ENCODE data around the gene INTS1.
"Not testable (repeated sequence)": the region's sequence is repeated elsewhere in the genome, so short reads cannot be mapped to it uniquely, and the experiment has no call there.

Gene INTS1

GRCh38 chr7:1531263-1531978 is 27.2 kb upstream of the INTS1 start:
- DNase-seq: no peak

- DNase-seq: no peak
Observed at GRCh38 chr7:1530946-1531262, 26.7 kb upstream of the INTS1 start.

GRCh38 chr7:1529383-1530116 is 25.4 kb upstream of the INTS1 start:
- no peak for DNase-seq

GRCh38 chr7:1526271-1526754 is 22.1 kb upstream of the INTS1 start:
- no peak for DNase-seq

- DNase-seq: no peak
Observed at GRCh38 chr7:1525409-1525808, 21.2 kb upstream of the INTS1 start.

GRCh38 chr7:1523844-1524243 is 19.7 kb upstream of the INTS1 start:
- DNase-seq: no peak

GRCh38 chr7:1523208-1523607 is 19.0 kb upstream of the INTS1 start:
- DNase-seq: no peak

GRCh38 chr7:1521456-1521855 is 17.3 kb upstream of the INTS1 start:
- DNase-seq: no peak

- no peak for DNase-seq
Observed at GRCh38 chr7:1520539-1521234, 16.5 kb upstream of the INTS1 start.

GRCh38 chr7:1519322-1519922 is 15.2 kb upstream of the INTS1 start:
- DNase-seq: not testable (repeated sequence)

GRCh38 chr7:1516586-1517251 is 12.5 kb upstream of the INTS1 start:
- no peak for DNase-seq

GRCh38 chr7:1515509-1515967 is 11.3 kb upstream of the INTS1 start:
- not testable (repeated sequence) for DNase-seq

- no peak for DNase-seq
Observed at GRCh38 chr7:1514995-1515401, 10.8 kb upstream of the INTS1 start.

GRCh38 chr7:1514407-1514806 is 10.2 kb upstream of the INTS1 start:
- DNase-seq: no peak

- no peak for DNase-seq
Observed at GRCh38 chr7:1513657-1514095, 9.5 kb upstream of the INTS1 start.

GRCh38 chr7:1512781-1513656 is 8.8 kb upstream of the INTS1 start:
- DNase-seq: no peak

GRCh38 chr7:1511444-1512422 is 7.5 kb upstream of the INTS1 start:
- DNase-seq: no peak

- no peak for DNase-seq
Observed at GRCh38 chr7:1510780-1511154, 6.6 kb upstream of the INTS1 start.

- no peak for DNase-seq
Observed at GRCh38 chr7:1509226-1509625, 5.0 kb upstream of the INTS1 start.

GRCh38 chr7:1508277-1508758 is 4.1 kb upstream of the INTS1 start:
- DNase-seq: no peak

All from NCI-H187 (cell line).